Thyroid gland (tissue), 4 donors: ENCODE data around the gene KRTAP2-1. TPM values are rescaled to one million over a fixed set of nuclear protein-coding genes. Genes with fewer than 3 reads are reported as not detected.
"Not testable (repeated sequence)": the region's sequence is repeated elsewhere in the genome, so short reads cannot be mapped to it uniquely, and the experiment has no call there.

Experiments used
- DNase-seq, 2 donors: peaks; one replicate each; pipeline ENCODE4 v3.0.0-alpha.2; 2019
- H3K27ac ChIP-seq, 3 donors: fragments of 200-600 bp; sonication (generic); 1 replicate in 2 of 3; 2 replicates in 1 of 3; pipeline ENCODE4 v1.5.1; 2016 to 2019; ENCODE audit warnings: mild to moderate bottlenecking in 1 of 3, moderate library complexity in 1 of 3
- H3K27me3 ChIP-seq: fragments of 200-600 bp; sonication (generic); one replicate; pipeline ENCODE4 v1.5.1; 2019
- H3K36me3 ChIP-seq, 2 donors: fragments of 200-600 bp; sonication (generic); one replicate each; pipeline ENCODE4 v1.5.1; 2016 to 2019
- H3K4me1 ChIP-seq, 2 donors: fragments of 200-600 bp; sonication (generic); one replicate each; pipeline ENCODE4 v1.5.1; 2017 to 2019
- H3K4me3 ChIP-seq, 3 donors: fragments of 200-600 bp; sonication (generic); replicated peaks in 1 of 3; 1 replicate in 2 of 3; 2 replicates in 1 of 3; pipeline ENCODE4 v1.5.1; 2016; ENCODE audit warnings: mild to moderate bottlenecking in 1 of 3
- H3K9me3 ChIP-seq: fragments of 200-600 bp; sonication (generic); one replicate; pipeline ENCODE4 v1.5.1; 2017
- CTCF ChIP-seq, 6 experiments: fragments of 200-600 bp in 3 of 6; fragments of 450-650 bp in 3 of 6; sonication (generic) in 3 of 6; IDR thresholded peaks; one replicate each; pipeline ENCODE4 v1.5.1; 2016 to 2019; ENCODE audit warnings: antibody characterized with exemption in 6 of 6, mild to moderate bottlenecking in 2 of 6, inconsistent platforms in 1 of 6, moderate library complexity in 1 of 6
- POLR2A ChIP-seq, 2 donors: fragments of 450-650 bp; IDR thresholded peaks; one replicate each; pipeline ENCODE4 v1.6.1; 2017; ENCODE audit warnings: antibody characterized with exemption in 2 of 2, mild to moderate bottlenecking in 2 of 2, moderate library complexity in 1 of 2
- WGBS, 2 donors: methylation state at CpG; one replicate each; pipeline ENCODE4 v1.1.5; 2017; 5-methylcytosine and 5-hydroxymethylcytosine counted together
- intact Hi-C: fragments of 100-400 bp; cut with DNase I; formaldehyde crosslinking; loops from one replicate; pipeline ENCODE4 v1.15.1; 2023
- total RNA-seq, 4 donors: library from RNA; depleted of rRNA; stranded (reverse); fragments of >200 nt; gene quantifications; one replicate each; pipeline ENCODE4 v1.2.3, GENCODE V29; 2016

The KRTAP2-1 gene
- total RNA-seq: not detected

GRCh38 chr17:41046735-41047465 lies at the start of gene KRTAP2-1:
TSS of gene KRTAP2-1 (minus strand) at chr17:41047316. CDS start at chr17:41047267, 49 bp downstream.
- H3K9me3 ChIP-seq, H3K27me3 ChIP-seq, DNase-seq, intact Hi-C loops, H3K4me1 ChIP-seq, H3K27ac ChIP-seq, H3K4me3 ChIP-seq, H3K36me3 ChIP-seq: not testable (repeated sequence)
- 36 to 44% methylated on average over 8 of the region's 33 CpGs for WGBS, 2 donors

- Histone ChIP-seq H3K27me3 (no peaks in the 10 kb centered on the region), H3K4me1 (no peaks in the 10 kb centered on the region), H3K27ac (no peak overlapping the region), H3K36me3 (no peaks in the 10 kb centered on the region), H3K4me3 (no peak overlapping the region), H3K9me3 (no peaks in the 10 kb centered on the region)
- TF ChIP-seq CTCF (IDR thresholded peaks at IDR 0.05) (no peak), POLR2A (IDR thresholded peaks at IDR 0.05) (no peak)
- intact Hi-C loops: no loop called here
- DNase-seq: no peak
- 47 to 55% methylated on average over 7 of the region's 7 CpGs for WGBS, 2 donors
Measured at GRCh38 chr17:41096055-41096454, 48.9 kb upstream of the KRTAP2-1 start.

- H3K27ac ChIP-seq, H3K9me3 ChIP-seq, H3K4me3 ChIP-seq, DNase-seq, H3K4me1 ChIP-seq, H3K27me3 ChIP-seq, H3K36me3 ChIP-seq, intact Hi-C loops: not testable (repeated sequence)
- 50 to 64% methylated on average over 4 of the region's 4 CpGs for WGBS, 2 donors
Measured at GRCh38 chr17:41088760-41089352, 41.7 kb upstream of the KRTAP2-1 start.

- H3K27ac ChIP-seq, H3K4me1 ChIP-seq, H3K4me3 ChIP-seq, DNase-seq, H3K27me3 ChIP-seq, H3K9me3 ChIP-seq, H3K36me3 ChIP-seq, intact Hi-C loops: not testable (repeated sequence)
- 77 to 79% methylated on average over 7 to 9 of the region's 14 CpGs for WGBS, 2 donors
Measured at GRCh38 chr17:41084100-41084856, 37.2 kb upstream of the KRTAP2-1 start, which contains the start of gene KRTAP4-7. TSS of gene KRTAP4-7 (plus strand) at chr17:41084150. CDS start at chr17:41084207, 57 bp downstream.

- H3K4me3 ChIP-seq, H3K27me3 ChIP-seq, H3K4me1 ChIP-seq, H3K36me3 ChIP-seq, H3K9me3 ChIP-seq, intact Hi-C loops, H3K27ac ChIP-seq, DNase-seq: not testable (repeated sequence)
- 82 to 97% methylated on average over 2 of the region's 2 CpGs for WGBS, 2 donors
Measured at GRCh38 chr17:41083427-41083826, 36.3 kb upstream of the KRTAP2-1 start.

GRCh38 chr17:41082626-41083025 lies 35.5 kb upstream of the KRTAP2-1 start:
- no peak overlapping the region for H3K27ac ChIP-seq
- H3K27me3 ChIP-seq: no peaks in the 10 kb centered on the region
- H3K4me3 ChIP-seq: no peak overlapping the region
- no peaks in the 10 kb centered on the region for H3K36me3 ChIP-seq
- intact Hi-C loops: no loop called here
- no peak for DNase-seq
- no peaks in the 10 kb centered on the region for H3K9me3 ChIP-seq
- TF ChIP-seq POLR2A (IDR thresholded peaks at IDR 0.05) (no peak), CTCF (IDR thresholded peaks at IDR 0.05) (no peak)
- H3K4me1 ChIP-seq: no peaks in the 10 kb centered on the region
- WGBS, 2 donors: 60 to 69% methylated on average over 4 of the region's 4 CpGs

- Histone ChIP-seq H3K4me1 (no peaks in the 10 kb centered on the region), H3K9me3 (no peaks in the 10 kb centered on the region), H3K4me3 (no peak overlapping the region), H3K36me3 (no peaks in the 10 kb centered on the region), H3K27ac (no peak overlapping the region), H3K27me3 (no peaks in the 10 kb centered on the region)
- DNase-seq: no peak
- TF ChIP-seq POLR2A (IDR thresholded peaks at IDR 0.05): no peak
- TF ChIP-seq CTCF (IDR thresholded peaks at IDR 0.05): no peak
- intact Hi-C loops: no loop called here
Measured at GRCh38 chr17:41076788-41077187, 29.7 kb upstream of the KRTAP2-1 start.
